ENCODE data around the gene FRY. TPM values are rescaled to one million over a fixed set of nuclear protein-coding genes. Genes with fewer than 3 reads are reported as not detected.

Gene FRY
- total and polyA plus RNA-seq, 11 donors: 21.6 to 237 (median 165) TPM

DNA sequence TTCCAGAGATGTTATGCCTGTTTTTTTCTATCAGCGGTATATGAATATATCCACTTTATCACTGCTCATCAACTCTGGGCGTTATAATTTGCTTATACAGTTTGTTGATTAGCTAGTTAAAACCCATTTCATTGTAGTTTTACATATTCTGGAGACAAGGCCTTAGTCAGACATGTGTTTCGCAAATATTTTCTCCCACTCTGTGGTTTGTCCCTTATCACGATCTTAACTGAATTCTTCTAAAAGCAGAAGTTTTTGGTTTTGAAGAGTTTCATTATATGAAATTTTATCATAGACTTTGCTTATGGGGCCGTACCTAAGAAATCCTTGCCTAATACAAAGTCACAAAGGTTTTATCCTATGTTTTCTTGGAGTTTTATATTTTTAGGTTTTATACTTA lies 84.6 kb downstream of the FRY start:
- H3K27me3 ChIP-seq: no peaks in the 10 kb centered on the region
- no peak overlapping the region for H3K4me3 ChIP-seq
- 69 to 82% (median 78%) methylated on average over 5 of the region's 5 CpGs for WGBS, 4 donors
- peak overlapping the region in 6 of 12 donors; percentile 21 to 85 (median 73) for H3K27ac ChIP-seq
- H3K9me3 ChIP-seq: no peaks in the 10 kb centered on the region
- no peak for ATAC-seq
- intact Hi-C loops (cut with DNase I): loop anchor here in 1 of 10 donors (5.0 kb wide), 1 partner anchor 54 kb away; no protein-coding TSS in a partner anchor
- no peak for TF ChIP-seq POLR2A (IDR thresholded peaks at IDR 0.05)
- TF ChIP-seq, protein P1, sequence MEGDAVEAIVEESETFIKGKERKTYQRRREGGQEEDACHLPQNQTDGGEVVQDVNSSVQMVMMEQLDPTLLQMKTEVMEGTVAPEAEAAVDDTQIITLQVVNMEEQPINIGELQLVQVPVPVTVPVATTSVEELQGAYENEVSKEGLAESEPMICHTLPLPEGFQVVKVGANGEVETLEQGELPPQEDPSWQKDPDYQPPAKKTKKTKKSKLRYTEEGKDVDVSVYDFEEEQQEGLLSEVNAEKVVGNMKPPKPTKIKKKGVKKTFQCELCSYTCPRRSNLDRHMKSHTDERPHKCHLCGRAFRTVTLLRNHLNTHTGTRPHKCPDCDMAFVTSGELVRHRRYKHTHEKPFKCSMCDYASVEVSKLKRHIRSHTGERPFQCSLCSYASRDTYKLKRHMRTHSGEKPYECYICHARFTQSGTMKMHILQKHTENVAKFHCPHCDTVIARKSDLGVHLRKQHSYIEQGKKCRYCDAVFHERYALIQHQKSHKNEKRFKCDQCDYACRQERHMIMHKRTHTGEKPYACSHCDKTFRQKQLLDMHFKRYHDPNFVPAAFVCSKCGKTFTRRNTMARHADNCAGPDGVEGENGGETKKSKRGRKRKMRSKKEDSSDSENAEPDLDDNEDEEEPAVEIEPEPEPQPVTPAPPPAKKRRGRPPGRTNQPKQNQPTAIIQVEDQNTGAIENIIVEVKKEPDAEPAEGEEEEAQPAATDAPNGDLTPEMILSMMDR (IDR thresholded peaks at IDR 0.05): no peak
- H3K36me3 ChIP-seq: peaks cover 0 to 1% (median 0%) of the 10 kb centered on the region in 9 donors
- peaks cover 0 to 73% (median 28%) of the 10 kb centered on the region in 12 donors for H3K4me1 ChIP-seq
- no peak for DNase-seq

DNA sequence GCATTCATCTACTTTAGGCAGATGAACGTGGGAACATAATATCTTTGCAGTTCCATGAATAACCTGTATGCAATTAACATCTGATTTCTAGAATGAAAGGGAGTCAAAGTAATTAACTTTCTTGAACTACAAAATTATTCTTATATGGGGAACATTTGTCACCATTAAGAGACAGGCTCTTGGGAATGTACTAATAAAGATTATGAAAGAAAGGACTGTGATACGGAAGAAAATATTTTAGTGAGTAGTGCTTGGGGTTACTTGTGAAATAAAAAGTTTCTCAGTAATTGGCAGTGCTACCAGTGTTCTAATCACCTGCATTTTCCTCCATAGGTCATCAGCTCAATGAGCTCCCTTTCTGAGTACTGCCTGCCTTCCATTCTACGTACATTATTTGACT lies 85.4 kb downstream of the FRY start:
- Histone ChIP-seq H3K4me3 (no peak overlapping the region), H3K9me3 (no peaks in the 10 kb centered on the region), H3K27me3 (no peaks in the 10 kb centered on the region), H3K27ac (peak overlapping the region; percentile 33 to 85 (median 70)), H3K4me1 (peaks cover 0 to 65% (median 28%) of the 10 kb centered on the region in 12 donors), H3K36me3 (peaks cover 0 to 4% (median 0%) of the 10 kb centered on the region in 9 donors)
- TF ChIP-seq, protein P1 (IDR thresholded peaks at IDR 0.05): no peak
- no peak for TF ChIP-seq POLR2A (IDR thresholded peaks at IDR 0.05)
- intact Hi-C loops (cut with DNase I): loop anchor here in 1 of 10 donors (5.0 kb wide), 1 partner anchor 55 kb away; no protein-coding TSS in a partner anchor
- 55 to 70% (median 63%) methylated on average over 3 of the region's 3 CpGs for WGBS, 4 donors
- DNase-seq (no peak), ATAC-seq (no peak)

DNA sequence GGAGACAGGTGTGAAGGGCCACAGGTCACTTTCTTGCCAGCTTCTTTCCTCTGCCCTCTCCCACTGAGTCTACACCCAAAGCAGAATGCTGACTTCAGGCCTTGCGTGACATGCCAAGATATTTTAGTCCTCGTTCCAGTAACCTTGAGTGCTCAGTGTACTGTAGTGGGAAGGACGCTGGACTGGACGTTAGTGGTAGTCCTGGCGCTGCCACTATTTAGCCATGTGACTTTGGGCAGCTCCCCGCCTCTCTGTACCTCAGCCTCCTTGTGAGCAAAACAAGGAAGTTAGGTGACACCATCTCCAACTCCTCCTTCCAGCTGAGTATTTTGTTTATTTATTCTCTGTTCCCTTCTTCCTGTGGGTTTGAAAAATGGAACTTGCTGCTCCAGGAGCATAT lies 86.1 kb downstream of the FRY start:
- Histone ChIP-seq H3K27me3 (no peaks in the 10 kb centered on the region), H3K36me3 (peaks cover 0 to 10% (median 0%) of the 10 kb centered on the region in 9 donors), H3K27ac (peak overlapping the region; percentile 33 to 85 (median 70)), H3K4me3 (no peak overlapping the region), H3K9me3 (peaks cover 0 to 6% (median 0%) of the 10 kb centered on the region in 12 donors), H3K4me1 (peaks cover 0 to 64% (median 28%) of the 10 kb centered on the region in 12 donors)
- peak; percentile 62 to 89 (median 73) for DNase-seq
- 37 to 54% (median 41%) methylated on average over 6 of the region's 6 CpGs for WGBS, 4 donors
- intact Hi-C loops (cut with DNase I): loop anchor here in 1 of 10 donors (5.0 kb wide), 1 partner anchor 55 kb away; no protein-coding TSS in a partner anchor
- TF ChIP-seq, protein P1 (IDR thresholded peaks at IDR 0.05): no peak
- TF ChIP-seq POLR2A (IDR thresholded peaks at IDR 0.05): no peak
- ATAC-seq: peak; percentile 97 to 99 (median 97)

DNA sequence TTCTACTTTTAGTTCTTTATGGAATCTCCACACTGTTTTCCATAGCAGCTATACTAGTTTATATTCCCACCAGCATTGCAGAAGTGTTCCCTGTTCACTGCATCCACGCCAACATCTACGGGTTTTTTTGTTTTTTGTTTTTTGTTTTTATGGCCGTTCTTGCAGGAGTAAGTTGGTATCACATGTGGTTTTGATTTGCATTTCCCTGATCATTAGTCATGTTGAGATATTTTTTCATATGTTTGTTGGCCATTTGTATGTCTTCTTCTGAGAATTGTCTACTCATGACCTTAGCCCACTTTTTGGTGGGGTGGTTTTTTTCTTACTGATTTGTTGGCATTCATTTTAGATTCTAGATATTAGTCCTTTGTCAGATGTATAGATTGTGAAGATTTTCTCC lies 89.7 kb downstream of the FRY start:
- intact Hi-C loops (cut with DNase I): no loop called here
- H3K4me1 ChIP-seq: peaks cover 3 to 50% (median 29%) of the 10 kb centered on the region in 12 donors
- WGBS, 4 donors: 81 to 98% (median 97%) methylated on average over 3 of the region's 3 CpGs
- peaks cover 0 to 8% (median 0%) of the 10 kb centered on the region in 12 donors for H3K9me3 ChIP-seq
- no peak overlapping the region for H3K27ac ChIP-seq
- H3K4me3 ChIP-seq: no peak overlapping the region
- no peaks in the 10 kb centered on the region for H3K27me3 ChIP-seq
- DNase-seq: no peak
- ATAC-seq: no peak
- TF ChIP-seq, protein P1 (IDR thresholded peaks at IDR 0.05): no peak
- TF ChIP-seq POLR2A (IDR thresholded peaks at IDR 0.05): no peak
- peaks cover 0 to 16% (median 0%) of the 10 kb centered on the region in 9 donors for H3K36me3 ChIP-seq

Measured in heart left ventricle (tissue), 16 donors.